Right lobe of liver (tissue), 4 donors: ENCODE data around the gene NID2.

Experiments
- POLR2A ChIP-seq: fragments of 450-650 bp; IDR thresholded peaks from one replicate; pipeline ENCODE4 v1.6.1; 2017; ENCODE audit warnings: antibody characterized with exemption, mild to moderate bottlenecking
- TF ChIP-seq, protein P1 (sequence below), 4 donors: fragments of 200-600 bp in 3 of 4; fragments of 450-650 bp in 1 of 4; IDR thresholded peaks; one replicate each; pipeline versions ENCODE4 v1.5.1 to v1.8.0; 2016 to 2022; ENCODE audit warnings: antibody characterized with exemption in 4 of 4, mild to moderate bottlenecking in 2 of 4
- donor health status: DM: no; HTN: no; CAD: no.
- donor health status: DM: no; HTN: no; CAD: no.
- donor health status: DM: no; HTN: yes; CAD: no.

- TF ChIP-seq, protein P1, sequence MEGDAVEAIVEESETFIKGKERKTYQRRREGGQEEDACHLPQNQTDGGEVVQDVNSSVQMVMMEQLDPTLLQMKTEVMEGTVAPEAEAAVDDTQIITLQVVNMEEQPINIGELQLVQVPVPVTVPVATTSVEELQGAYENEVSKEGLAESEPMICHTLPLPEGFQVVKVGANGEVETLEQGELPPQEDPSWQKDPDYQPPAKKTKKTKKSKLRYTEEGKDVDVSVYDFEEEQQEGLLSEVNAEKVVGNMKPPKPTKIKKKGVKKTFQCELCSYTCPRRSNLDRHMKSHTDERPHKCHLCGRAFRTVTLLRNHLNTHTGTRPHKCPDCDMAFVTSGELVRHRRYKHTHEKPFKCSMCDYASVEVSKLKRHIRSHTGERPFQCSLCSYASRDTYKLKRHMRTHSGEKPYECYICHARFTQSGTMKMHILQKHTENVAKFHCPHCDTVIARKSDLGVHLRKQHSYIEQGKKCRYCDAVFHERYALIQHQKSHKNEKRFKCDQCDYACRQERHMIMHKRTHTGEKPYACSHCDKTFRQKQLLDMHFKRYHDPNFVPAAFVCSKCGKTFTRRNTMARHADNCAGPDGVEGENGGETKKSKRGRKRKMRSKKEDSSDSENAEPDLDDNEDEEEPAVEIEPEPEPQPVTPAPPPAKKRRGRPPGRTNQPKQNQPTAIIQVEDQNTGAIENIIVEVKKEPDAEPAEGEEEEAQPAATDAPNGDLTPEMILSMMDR (IDR thresholded peaks at IDR 0.05): no peak
- no peak for TF ChIP-seq POLR2A
Observed at GRCh38 chr14:52029881-52030280, 39.0 kb downstream of the NID2 start.
